Liver (tissue), 9 donors: ENCODE data around the gene CES1. TPM values are rescaled to one million over a fixed set of nuclear protein-coding genes. Genes with fewer than 3 reads are reported as not detected.

Experiments
- DNase-seq: peaks from one replicate; pipeline ENCODE4 v3.0.0-alpha.2; 2017; ENCODE audit warnings: low spot score
- H3K27ac ChIP-seq, 2 donors: one replicate each; pipeline ENCODE4 v1.7.0; 2013; ENCODE audit warnings: inconsistent platforms in 2 of 2, low read length in 2 of 2, control low read depth in 1 of 2, low read depth in 1 of 2, mild to moderate bottlenecking in 1 of 2
- H3K27me3 ChIP-seq, 4 donors: one replicate each; pipeline versions ENCODE4 v1.6.1 to v1.7.0; 2013; ENCODE audit warnings: low read length in 3 of 4, inconsistent platforms in 1 of 4, mild to moderate bottlenecking in 1 of 4, moderate library complexity in 1 of 4; ENCODE audit not compliant: control insufficient read depth in 4 of 4, insufficient read depth in 4 of 4
- H3K36me3 ChIP-seq, 4 donors: one replicate each; pipeline versions ENCODE4 v1.6.1 to v1.7.0; 2013; ENCODE audit warnings: low read length in 3 of 4, mild to moderate bottlenecking in 3 of 4, low read depth in 1 of 4, moderate library complexity in 1 of 4; ENCODE audit not compliant: control insufficient read depth in 4 of 4, insufficient read depth in 3 of 4
- H3K4me1 ChIP-seq, 4 donors: one replicate each; pipeline versions ENCODE4 v1.6.1 to v1.7.0; 2013; ENCODE audit warnings: low read length in 3 of 4, mild to moderate bottlenecking in 3 of 4, moderate library complexity in 1 of 4; ENCODE audit not compliant: control insufficient read depth in 4 of 4, insufficient read depth in 4 of 4
- H3K4me3 ChIP-seq, 3 donors: one replicate each; pipeline versions ENCODE4 v1.6.1 to v1.7.0; 2013; ENCODE audit warnings: low read length in 3 of 3, control low read depth in 1 of 3, low read depth in 1 of 3, mild to moderate bottlenecking in 1 of 3
- H3K9ac ChIP-seq, 2 donors: one replicate each; pipeline ENCODE4 v1.7.0; 2013; ENCODE audit warnings: low read length in 2 of 2, mild to moderate bottlenecking in 2 of 2, moderate library complexity in 2 of 2, control low read depth in 1 of 2, low read depth in 1 of 2
- H3K9me3 ChIP-seq, 4 donors: one replicate each; pipeline versions ENCODE4 v1.6.1 to v1.7.0; 2013; ENCODE audit warnings: low read length in 3 of 4; ENCODE audit not compliant: control insufficient read depth in 4 of 4
- ATF3 ChIP-seq: IDR thresholded peaks from 2 replicates; pipeline ENCODE4 v1.6.1; 2016; ENCODE audit warnings: antibody characterized with exemption
- CTCF ChIP-seq: fragments of 150-350 bp; IDR thresholded peaks from 2 replicates; pipeline ENCODE4 v1.5.1; 2017; ENCODE audit warnings: improper control_type of control experiment, low read depth, low read length; ENCODE audit not compliant: missing input control
- EGR1 ChIP-seq, 2 donors: IDR thresholded peaks; 2 replicates each; pipeline ENCODE4 v1.6.1; 2016 to 2018; ENCODE audit warnings: antibody characterized with exemption in 2 of 2, low read depth in 2 of 2
- FOXA1 ChIP-seq: IDR thresholded peaks from 2 replicates; pipeline ENCODE4 v1.6.1; 2016; ENCODE audit warnings: antibody characterized with exemption
- FOXA2 ChIP-seq: IDR thresholded peaks from 2 replicates; pipeline ENCODE4 v1.6.1; 2016; ENCODE audit warnings: antibody characterized with exemption
- GABPA ChIP-seq, 2 donors: IDR thresholded peaks in 1 of 2; conservative IDR thresholded peaks in 1 of 2; 2 replicates each; pipeline ENCODE4 v1.6.1; 2016; ENCODE audit warnings: antibody characterized with exemption in 2 of 2, mild to moderate bottlenecking in 1 of 2, moderate library complexity in 1 of 2
- HNF4A ChIP-seq, 2 donors: conservative IDR thresholded peaks; 2 replicates each; pipeline ENCODE4 v1.6.1; 2016; ENCODE audit warnings: antibody characterized with exemption in 2 of 2, mild to moderate bottlenecking in 2 of 2
- HNF4G ChIP-seq: IDR thresholded peaks from 2 replicates; pipeline ENCODE4 v1.6.1; 2016; ENCODE audit warnings: antibody characterized with exemption
- JUND ChIP-seq, 2 donors: IDR thresholded peaks; 2 replicates each; pipeline ENCODE4 v1.6.1; 2016; ENCODE audit warnings: antibody characterized with exemption in 2 of 2
- MAX ChIP-seq: IDR thresholded peaks from 2 replicates; pipeline ENCODE4 v1.6.1; 2016; ENCODE audit warnings: antibody characterized with exemption
- RAD21 ChIP-seq, 2 donors: IDR thresholded peaks; 2 replicates each; pipeline ENCODE4 v1.6.1; 2016; ENCODE audit warnings: antibody characterized with exemption in 2 of 2, mild to moderate bottlenecking in 2 of 2
- REST ChIP-seq: IDR thresholded peaks from 2 replicates; pipeline ENCODE4 v1.6.1; 2016; ENCODE audit warnings: antibody characterized with exemption, mild to moderate bottlenecking
- RXRA ChIP-seq, 2 donors: IDR thresholded peaks; 2 replicates each; pipeline ENCODE4 v1.6.1; 2017 to 2018; ENCODE audit warnings: antibody characterized with exemption in 2 of 2, mild to moderate bottlenecking in 1 of 2
- SP1 ChIP-seq: IDR thresholded peaks from 2 replicates; pipeline ENCODE4 v1.6.1; 2018; ENCODE audit warnings: antibody characterized with exemption, mild to moderate bottlenecking
- TAF1 ChIP-seq: conservative IDR thresholded peaks from 2 replicates; pipeline ENCODE4 v1.6.1; 2016; ENCODE audit warnings: antibody characterized with exemption, mild to moderate bottlenecking
- YY1 ChIP-seq: IDR thresholded peaks from 2 replicates; pipeline ENCODE4 v1.6.1; 2016; ENCODE audit warnings: antibody characterized with exemption, mild to moderate bottlenecking
- WGBS: extraction: QIAGEN DNeasy Blood & Tissue Kit; methylation state at CpG from one replicate; pipeline ENCODE4 v1.1.7; 2013; 5-methylcytosine and 5-hydroxymethylcytosine counted together
- polyA plus RNA-seq, 2 donors: library from polyadenylated mRNA; stranded (reverse) in 1 of 2; unstranded in 1 of 2; fragments of 200-250 nt in 1 of 2; fragments of >200 nt in 1 of 2; fragmentation: Nextera tagmentation in 1 of 2; extraction: Ambion mirVana in 1 of 2; gene quantifications; one replicate each; pipeline versions ENCODE4 v1.2.1 to v1.2.3, GENCODE V29; 2013 to 2015
- total RNA-seq, 2 donors: library from RNA; depleted of rRNA; stranded (reverse); fragments of >200 nt; gene quantifications; one replicate each; pipeline ENCODE4 v1.2.3, GENCODE V29; 2014
- donor health status: healthy.
- donor health status: healthy.
- donor health status: healthy.
- donor health status: healthy.
- donor health status: healthy.

Gene CES1
- total and polyA plus RNA-seq, 4 donors, result 8.4 to 1,773 (median 546) TPM

GRCh38 chr16:55843105-55843395 lies 10.2 kb upstream of the CES1 start (continued):
- no peak for TF ChIP-seq CTCF
- TF ChIP-seq EGR1 (IDR thresholded peaks at IDR 0.05; ENCODE audit: low read depth in 2 of 2), result no peak
- no peak for TF ChIP-seq FOXA2

- Histone ChIP-seq H3K9ac (no peak overlapping the region), H3K36me3 (no peaks in the 10 kb centered on the region), H3K27me3 (no peaks in the 10 kb centered on the region), H3K4me3 (no peak overlapping the region), H3K4me1 (peaks cover 0 to 9% (median 3%) of the 10 kb centered on the region in 4 donors), H3K27ac (no peak overlapping the region), H3K9me3 (no peaks in the 10 kb centered on the region)
- WGBS, result 50% methylated on average over 11 of the region's 11 CpGs
- TF ChIP-seq CTCF, result peak; percentile 90
- TF ChIP-seq RAD21 (IDR thresholded peaks at IDR 0.05), result peak; percentile 95
- no peak for TF ChIP-seq HNF4G
- no peak for DNase-seq
Observed at GRCh38 chr16:55842369-55843104, 9.6 kb upstream of the CES1 start.

GRCh38 chr16:55839115-55839514 lies 6.2 kb upstream of the CES1 start:
- Histone ChIP-seq H3K27ac (no peak overlapping the region), H3K36me3 (no peaks in the 10 kb centered on the region), H3K9me3 (no peaks in the 10 kb centered on the region), H3K4me3 (no peak overlapping the region), H3K9ac (no peak overlapping the region), H3K27me3 (no peaks in the 10 kb centered on the region), H3K4me1 (peaks cover 12 to 37% (median 21%) of the 10 kb centered on the region in 4 donors)
- no peak for TF ChIP-seq MAX
- TF ChIP-seq EGR1 (IDR thresholded peaks at IDR 0.05; ENCODE audit: low read depth in 2 of 2), result no peak
- TF ChIP-seq TAF1, result no peak
- no peak for TF ChIP-seq ATF3
- no peak for TF ChIP-seq HNF4A (conservative IDR thresholded peaks at IDR 0.05)
- no peak for TF ChIP-seq RXRA (IDR thresholded peaks at IDR 0.05)
- no peak for TF ChIP-seq CTCF
- no peak for TF ChIP-seq GABPA (IDR thresholded peaks at IDR 0.05 in 1 of 2, conservative IDR thresholded peaks at IDR 0.05 in 1 of 2)
- no peak for TF ChIP-seq JUND (IDR thresholded peaks at IDR 0.05)
- TF ChIP-seq HNF4G, result no peak
- TF ChIP-seq REST, result no peak
- TF ChIP-seq YY1, result no peak
- TF ChIP-seq FOXA1, result no peak
- TF ChIP-seq SP1, result no peak
- DNase-seq, result no peak
- WGBS, result 53% methylated on average over 2 of the region's 2 CpGs
